ENCODE data around the gene EDEM1. TPM values are rescaled to one million over a fixed set of nuclear protein-coding genes. Genes with fewer than 3 reads are reported as not detected.
A peak's percentile ranks its signal among the peaks of the same experiment; 100 is the strongest.

The EDEM1 gene
- total and polyA plus RNA-seq, 10 of the 15 experiments (the other 5 are each of a cell fraction or from before 2014, with no cell fraction given): 18.9 to 138 (median 57.5) TPM

DNA sequence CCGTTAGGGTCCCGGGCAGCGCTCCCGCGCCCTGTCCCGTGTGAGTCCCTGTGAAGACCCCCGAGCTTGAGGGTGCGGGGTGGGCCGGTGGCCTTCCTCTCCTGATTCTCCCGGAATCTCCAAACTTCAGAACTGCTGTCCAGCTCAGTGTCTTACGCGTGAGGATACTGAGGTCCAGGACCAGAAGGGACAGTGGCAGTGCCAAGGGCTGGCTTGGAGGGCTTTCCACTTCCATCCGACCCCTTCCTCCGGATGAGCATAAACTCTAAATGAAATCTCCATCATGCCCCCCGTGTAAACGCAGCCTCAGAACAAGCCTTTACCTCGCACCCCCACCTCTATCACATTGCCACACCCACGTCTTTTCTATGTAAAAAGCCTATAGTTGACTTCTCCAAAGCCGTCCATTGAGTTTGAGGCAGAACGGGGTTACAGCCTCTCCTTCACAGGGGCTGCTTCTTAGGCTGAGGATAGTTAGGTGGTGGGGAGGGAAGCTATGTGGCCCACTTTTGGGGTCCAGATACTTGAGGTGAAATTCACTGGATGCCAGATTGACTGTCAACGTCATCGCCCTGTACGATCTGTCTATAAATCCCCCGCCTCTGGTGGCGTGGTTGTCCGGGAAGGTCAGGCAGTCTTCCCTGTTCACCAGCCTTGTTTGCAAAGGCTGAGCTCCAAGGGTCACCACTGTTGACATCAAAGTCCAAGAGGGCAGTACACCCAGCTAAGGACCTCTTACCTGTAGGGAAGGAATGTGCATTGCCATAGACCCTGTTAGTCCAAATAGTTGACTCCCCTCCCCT lies 1.1 kb downstream of the EDEM1 start (continued):
- TF ChIP-seq FOS (IDR thresholded peaks at IDR 0.05; ENCODE audit: borderline replicate concordance, extremely low read depth, insufficient read length) (no peak), SMARCA5 (IDR thresholded peaks at IDR 0.05) (no peak), STAT3 (IDR thresholded peaks at IDR 0.05; ENCODE audit: low read depth, low read length) (no peak), LARP7 (IDR thresholded peaks at IDR 0.05) (no peak), BCL11A (IDR thresholded peaks at IDR 0.05; ENCODE audit: low read depth, low read length) (no peak), JUND (IDR thresholded peaks at IDR 0.05; ENCODE audit: low read depth, low read length) (no peak), ZNF622 (IDR thresholded peaks at IDR 0.05) (no peak), MTA2 (IDR thresholded peaks at IDR 0.05; ENCODE audit: low read depth) (peak; percentile 24; the same call in 1 of the 2 replicates), WRNIP1 (IDR thresholded peaks at IDR 0.05; ENCODE audit: borderline replicate concordance, low read depth, low read length) (no peak), HDGF (IDR thresholded peaks at IDR 0.05) (no peak), TCF3 (IDR thresholded peaks at IDR 0.05; ENCODE audit: borderline replicate concordance, insufficient read depth, low read depth, low read length) (no peak), NFYB (IDR thresholded peaks at IDR 0.05; ENCODE audit: insufficient read depth, low read depth, low read length) (no peak), CEBPB (IDR thresholded peaks at IDR 0.05; ENCODE audit: borderline replicate concordance in 1 of 2, low read depth in 2 of 2, low read length in 2 of 2) (no peak), ZNF24 (IDR thresholded peaks at IDR 0.05) (no peak), NFYA (IDR thresholded peaks at IDR 0.05; ENCODE audit: borderline replicate concordance, low read depth, low read length) (no peak), NFXL1 (IDR thresholded peaks at IDR 0.05; ENCODE audit: borderline replicate concordance) (no peak), RUNX3 (IDR thresholded peaks at IDR 0.05; ENCODE audit: low read length) (no peak), MTA3 (IDR thresholded peaks at IDR 0.05; ENCODE audit: borderline replicate concordance, low read length) (peak; percentile 75; the same call in 1 of the 2 replicates)
- TF ChIP-seq, protein P1, sequence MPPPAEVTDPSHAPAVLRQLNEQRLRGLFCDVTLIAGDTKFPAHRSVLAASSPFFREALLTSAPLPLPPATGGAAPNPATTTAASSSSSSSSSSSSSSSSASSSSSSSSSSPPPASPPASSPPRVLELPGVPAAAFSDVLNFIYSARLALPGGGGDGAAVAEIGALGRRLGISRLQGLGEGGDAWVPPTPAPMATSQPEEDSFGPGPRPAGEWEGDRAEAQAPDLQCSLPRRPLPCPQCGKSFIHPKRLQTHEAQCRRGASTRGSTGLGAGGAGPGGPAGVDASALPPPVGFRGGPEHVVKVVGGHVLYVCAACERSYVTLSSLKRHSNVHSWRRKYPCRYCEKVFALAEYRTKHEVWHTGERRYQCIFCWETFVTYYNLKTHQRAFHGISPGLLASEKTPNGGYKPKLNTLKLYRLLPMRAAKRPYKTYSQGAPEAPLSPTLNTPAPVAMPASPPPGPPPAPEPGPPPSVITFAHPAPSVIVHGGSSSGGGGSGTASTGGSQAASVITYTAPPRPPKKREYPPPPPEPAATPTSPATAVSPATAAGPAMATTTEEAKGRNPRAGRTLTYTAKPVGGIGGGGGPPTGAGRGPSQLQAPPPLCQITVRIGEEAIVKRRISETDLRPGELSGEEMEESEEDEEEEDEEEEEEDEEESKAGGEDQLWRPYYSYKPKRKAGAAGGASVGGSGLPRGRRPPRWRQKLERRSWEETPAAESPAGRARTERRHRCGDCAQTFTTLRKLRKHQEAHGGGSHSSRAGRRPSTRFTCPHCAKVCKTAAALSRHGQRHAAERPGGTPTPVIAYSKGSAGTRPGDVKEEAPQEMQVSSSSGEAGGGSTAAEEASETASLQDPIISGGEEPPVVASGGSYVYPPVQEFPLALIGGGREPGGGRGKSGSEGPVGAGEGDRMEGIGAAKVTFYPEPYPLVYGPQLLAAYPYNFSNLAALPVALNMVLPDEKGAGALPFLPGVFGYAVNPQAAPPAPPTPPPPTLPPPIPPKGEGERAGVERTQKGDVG (CRISPR knock-in tag; IDR thresholded peaks at IDR 0.05): no peak
- TF ChIP-seq, protein P2, sequence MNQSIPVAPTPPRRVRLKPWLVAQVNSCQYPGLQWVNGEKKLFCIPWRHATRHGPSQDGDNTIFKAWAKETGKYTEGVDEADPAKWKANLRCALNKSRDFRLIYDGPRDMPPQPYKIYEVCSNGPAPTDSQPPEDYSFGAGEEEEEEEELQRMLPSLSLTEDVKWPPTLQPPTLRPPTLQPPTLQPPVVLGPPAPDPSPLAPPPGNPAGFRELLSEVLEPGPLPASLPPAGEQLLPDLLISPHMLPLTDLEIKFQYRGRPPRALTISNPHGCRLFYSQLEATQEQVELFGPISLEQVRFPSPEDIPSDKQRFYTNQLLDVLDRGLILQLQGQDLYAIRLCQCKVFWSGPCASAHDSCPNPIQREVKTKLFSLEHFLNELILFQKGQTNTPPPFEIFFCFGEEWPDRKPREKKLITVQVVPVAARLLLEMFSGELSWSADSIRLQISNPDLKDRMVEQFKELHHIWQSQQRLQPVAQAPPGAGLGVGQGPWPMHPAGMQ (IDR thresholded peaks at IDR 0.05; ENCODE audit: borderline replicate concordance): no peak
- TF ChIP-seq, protein P3, sequence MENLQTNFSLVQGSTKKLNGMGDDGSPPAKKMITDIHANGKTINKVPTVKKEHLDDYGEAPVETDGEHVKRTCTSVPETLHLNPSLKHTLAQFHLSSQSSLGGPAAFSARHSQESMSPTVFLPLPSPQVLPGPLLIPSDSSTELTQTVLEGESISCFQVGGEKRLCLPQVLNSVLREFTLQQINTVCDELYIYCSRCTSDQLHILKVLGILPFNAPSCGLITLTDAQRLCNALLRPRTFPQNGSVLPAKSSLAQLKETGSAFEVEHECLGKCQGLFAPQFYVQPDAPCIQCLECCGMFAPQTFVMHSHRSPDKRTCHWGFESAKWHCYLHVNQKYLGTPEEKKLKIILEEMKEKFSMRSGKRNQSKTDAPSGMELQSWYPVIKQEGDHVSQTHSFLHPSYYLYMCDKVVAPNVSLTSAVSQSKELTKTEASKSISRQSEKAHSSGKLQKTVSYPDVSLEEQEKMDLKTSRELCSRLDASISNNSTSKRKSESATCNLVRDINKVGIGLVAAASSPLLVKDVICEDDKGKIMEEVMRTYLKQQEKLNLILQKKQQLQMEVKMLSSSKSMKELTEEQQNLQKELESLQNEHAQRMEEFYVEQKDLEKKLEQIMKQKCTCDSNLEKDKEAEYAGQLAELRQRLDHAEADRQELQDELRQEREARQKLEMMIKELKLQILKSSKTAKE (IDR thresholded peaks at IDR 0.05; ENCODE audit: low read depth, poor library complexity, severe bottlenecking): no peak
- TF ChIP-seq, protein P4, sequence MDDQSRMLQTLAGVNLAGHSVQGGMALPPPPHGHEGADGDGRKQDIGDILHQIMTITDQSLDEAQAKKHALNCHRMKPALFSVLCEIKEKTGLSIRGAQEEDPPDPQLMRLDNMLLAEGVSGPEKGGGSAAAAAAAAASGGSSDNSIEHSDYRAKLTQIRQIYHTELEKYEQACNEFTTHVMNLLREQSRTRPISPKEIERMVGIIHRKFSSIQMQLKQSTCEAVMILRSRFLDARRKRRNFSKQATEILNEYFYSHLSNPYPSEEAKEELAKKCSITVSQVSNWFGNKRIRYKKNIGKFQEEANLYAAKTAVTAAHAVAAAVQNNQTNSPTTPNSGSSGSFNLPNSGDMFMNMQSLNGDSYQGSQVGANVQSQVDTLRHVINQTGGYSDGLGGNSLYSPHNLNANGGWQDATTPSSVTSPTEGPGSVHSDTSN (IDR thresholded peaks at IDR 0.05; ENCODE audit: insufficient replicate concordance, low read depth, low read length): no peak

All from GM12878 (cell line).